HL-60 (cell line): Measurements from ENCODE around the gene CYP27C1.

Source experiments
- GABPA ChIP-seq: IDR thresholded peaks from 2 replicates; pipeline ENCODE4 v1.6.1; 2012; ENCODE audit warnings: low read depth
- POLR2AphosphoS5 ChIP-seq: IDR thresholded peaks from 2 replicates; pipeline ENCODE4 v1.6.1; 2012; ENCODE audit warnings: low read depth
- REST ChIP-seq: IDR thresholded peaks from 2 replicates; pipeline ENCODE4 v1.6.1; 2012; ENCODE audit warnings: low read depth; ENCODE audit not compliant: insufficient replicate concordance
- SPI1 ChIP-seq: IDR thresholded peaks from 2 replicates; pipeline ENCODE4 v1.6.1; 2012; ENCODE audit warnings: low read depth, mild to moderate bottlenecking, borderline replicate concordance
- TF ChIP-seq, protein P1 (sequence below): IDR thresholded peaks from one replicate; pipeline ENCODE4 v1.5.1; 2011; ENCODE audit warnings: low read length, control low read depth, inconsistent platforms; ENCODE audit not compliant: insufficient read depth

DNA sequence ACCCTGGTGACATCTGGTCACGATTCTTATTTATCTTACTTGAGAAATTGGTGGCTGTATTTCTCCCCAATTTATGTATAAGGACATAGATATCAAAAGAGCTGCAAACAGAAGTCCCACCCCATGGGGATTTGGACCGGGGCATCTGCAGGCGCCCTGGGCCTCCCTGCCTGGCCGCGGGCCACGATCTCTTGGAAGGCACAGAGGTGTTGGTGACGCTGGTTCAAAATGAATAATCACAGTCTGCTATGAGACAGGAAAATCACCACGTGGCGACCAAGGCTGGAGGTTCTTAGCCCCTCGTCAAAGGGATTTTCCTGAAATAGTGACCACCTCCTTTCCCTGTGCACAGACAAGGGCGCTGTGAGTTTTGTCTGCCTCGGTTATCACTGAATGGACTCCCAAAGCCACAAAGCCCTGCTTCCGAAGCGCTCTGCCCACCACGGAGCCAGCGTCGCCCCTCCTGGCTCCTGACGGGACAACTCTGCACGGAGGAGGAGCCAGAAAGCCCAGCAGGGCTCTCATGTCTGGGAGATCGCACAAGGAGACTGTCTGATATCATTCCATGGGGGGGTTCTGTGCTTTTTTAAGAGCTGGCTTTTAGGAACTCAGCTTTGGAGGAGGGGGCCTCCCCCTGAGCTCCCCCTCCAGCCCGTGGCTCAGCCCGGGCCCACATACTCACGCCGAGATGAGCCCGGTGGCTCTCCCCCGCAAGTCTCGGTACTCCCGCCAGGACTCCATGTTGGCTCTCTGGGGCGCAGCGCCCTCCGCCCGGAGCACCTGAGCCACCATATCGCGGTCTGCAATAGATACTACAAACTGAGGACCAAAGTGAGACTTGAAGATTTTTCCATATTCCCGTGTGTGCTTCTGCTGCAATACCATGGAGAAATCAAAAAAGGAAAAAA, 14.6 kb downstream of the CYP27C1 start:
- TF ChIP-seq, protein P1, sequence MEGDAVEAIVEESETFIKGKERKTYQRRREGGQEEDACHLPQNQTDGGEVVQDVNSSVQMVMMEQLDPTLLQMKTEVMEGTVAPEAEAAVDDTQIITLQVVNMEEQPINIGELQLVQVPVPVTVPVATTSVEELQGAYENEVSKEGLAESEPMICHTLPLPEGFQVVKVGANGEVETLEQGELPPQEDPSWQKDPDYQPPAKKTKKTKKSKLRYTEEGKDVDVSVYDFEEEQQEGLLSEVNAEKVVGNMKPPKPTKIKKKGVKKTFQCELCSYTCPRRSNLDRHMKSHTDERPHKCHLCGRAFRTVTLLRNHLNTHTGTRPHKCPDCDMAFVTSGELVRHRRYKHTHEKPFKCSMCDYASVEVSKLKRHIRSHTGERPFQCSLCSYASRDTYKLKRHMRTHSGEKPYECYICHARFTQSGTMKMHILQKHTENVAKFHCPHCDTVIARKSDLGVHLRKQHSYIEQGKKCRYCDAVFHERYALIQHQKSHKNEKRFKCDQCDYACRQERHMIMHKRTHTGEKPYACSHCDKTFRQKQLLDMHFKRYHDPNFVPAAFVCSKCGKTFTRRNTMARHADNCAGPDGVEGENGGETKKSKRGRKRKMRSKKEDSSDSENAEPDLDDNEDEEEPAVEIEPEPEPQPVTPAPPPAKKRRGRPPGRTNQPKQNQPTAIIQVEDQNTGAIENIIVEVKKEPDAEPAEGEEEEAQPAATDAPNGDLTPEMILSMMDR, result no peak
- TF ChIP-seq GABPA (no peak), POLR2AphosphoS5 (no peak), SPI1 (no peak), REST (no peak)
